ENCODE results near the gene PBX1.

DNA sequence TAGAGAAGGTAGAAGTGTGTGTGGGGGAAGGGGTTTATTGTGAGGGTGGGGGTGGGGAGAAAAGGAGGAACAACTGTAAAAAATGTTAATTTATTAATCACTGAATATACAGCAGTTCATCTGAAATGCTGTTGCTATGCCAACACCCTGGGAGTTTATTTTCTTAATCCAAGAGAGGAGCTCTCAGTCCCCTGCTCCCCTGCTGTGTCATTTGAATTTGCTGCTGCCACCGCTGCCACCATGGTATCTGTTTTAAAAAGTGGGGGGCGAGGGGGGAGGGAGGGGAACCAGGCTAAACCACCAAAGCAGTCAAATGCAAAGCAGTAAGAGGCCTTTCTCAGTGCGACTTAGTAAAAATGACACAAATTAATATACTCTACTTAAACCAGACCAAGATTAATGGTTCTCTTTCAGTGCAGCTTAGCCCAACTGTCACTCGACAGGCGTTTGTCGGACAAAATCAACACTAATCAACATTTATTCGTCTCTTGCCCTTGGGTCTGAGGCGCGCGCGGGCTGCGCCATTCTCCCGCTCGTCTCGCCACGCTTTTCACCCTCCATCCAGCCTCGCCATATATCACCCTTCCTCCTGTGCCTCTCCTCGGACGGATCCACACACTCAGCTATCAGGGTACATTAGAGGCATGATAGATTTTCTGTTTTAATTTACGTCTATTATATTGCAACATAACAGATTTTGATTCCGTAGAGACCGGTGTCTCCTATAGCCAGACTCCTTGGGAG, 76.2 kb downstream of the PBX1 start:
- no peak for TF ChIP-seq TCF7 (IDR thresholded peaks at IDR 0.05; ENCODE audit: borderline replicate concordance)
- no peak for TF ChIP-seq MXI1 (IDR thresholded peaks at IDR 0.05; ENCODE audit: low read depth, low read length)
- TF ChIP-seq PAX8 (IDR thresholded peaks at IDR 0.05) = no peak
- TF ChIP-seq RFX5 (IDR thresholded peaks at IDR 0.05; ENCODE audit: low read depth, low read length) = no peak
- TF ChIP-seq, protein P1, sequence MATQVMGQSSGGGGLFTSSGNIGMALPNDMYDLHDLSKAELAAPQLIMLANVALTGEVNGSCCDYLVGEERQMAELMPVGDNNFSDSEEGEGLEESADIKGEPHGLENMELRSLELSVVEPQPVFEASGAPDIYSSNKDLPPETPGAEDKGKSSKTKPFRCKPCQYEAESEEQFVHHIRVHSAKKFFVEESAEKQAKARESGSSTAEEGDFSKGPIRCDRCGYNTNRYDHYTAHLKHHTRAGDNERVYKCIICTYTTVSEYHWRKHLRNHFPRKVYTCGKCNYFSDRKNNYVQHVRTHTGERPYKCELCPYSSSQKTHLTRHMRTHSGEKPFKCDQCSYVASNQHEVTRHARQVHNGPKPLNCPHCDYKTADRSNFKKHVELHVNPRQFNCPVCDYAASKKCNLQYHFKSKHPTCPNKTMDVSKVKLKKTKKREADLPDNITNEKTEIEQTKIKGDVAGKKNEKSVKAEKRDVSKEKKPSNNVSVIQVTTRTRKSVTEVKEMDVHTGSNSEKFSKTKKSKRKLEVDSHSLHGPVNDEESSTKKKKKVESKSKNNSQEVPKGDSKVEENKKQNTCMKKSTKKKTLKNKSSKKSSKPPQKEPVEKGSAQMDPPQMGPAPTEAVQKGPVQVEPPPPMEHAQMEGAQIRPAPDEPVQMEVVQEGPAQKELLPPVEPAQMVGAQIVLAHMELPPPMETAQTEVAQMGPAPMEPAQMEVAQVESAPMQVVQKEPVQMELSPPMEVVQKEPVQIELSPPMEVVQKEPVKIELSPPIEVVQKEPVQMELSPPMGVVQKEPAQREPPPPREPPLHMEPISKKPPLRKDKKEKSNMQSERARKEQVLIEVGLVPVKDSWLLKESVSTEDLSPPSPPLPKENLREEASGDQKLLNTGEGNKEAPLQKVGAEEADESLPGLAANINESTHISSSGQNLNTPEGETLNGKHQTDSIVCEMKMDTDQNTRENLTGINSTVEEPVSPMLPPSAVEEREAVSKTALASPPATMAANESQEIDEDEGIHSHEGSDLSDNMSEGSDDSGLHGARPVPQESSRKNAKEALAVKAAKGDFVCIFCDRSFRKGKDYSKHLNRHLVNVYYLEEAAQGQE (IDR thresholded peaks at IDR 0.05; ENCODE audit: low read depth, low read length) = no peak
- no peak for TF ChIP-seq POLR2A (IDR thresholded peaks at IDR 0.05; ENCODE audit: low read depth, low read length)
- no peak for TF ChIP-seq BCL11A (IDR thresholded peaks at IDR 0.05; ENCODE audit: low read depth, low read length)
- TF ChIP-seq PRDM15 (CRISPR knock-in tag; IDR thresholded peaks at IDR 0.05) = no peak
